ENCODE data around the gene DBP.

DNA sequence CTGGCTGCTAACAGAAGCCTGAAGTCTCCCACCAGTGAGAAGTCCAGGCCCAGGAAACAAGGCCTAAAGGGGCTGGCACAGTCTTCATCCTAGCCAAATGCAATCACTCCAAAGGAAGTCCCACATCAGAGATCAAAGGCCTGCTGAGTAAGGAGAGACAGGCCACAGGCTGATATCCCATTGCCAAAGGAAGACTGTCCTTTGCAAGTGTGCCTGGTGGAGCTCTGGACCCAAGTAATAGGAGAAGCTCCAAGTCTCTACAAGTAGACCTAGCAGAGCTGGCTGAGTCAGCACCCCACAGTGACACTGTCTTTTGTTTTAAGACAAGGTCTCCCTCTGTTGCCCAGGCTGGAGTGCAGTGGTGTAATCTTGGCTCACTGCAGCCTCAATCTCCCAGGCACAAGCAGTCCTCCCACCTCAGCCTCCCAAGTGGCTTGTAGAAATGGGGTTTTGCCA, 4.5 kb downstream of the DBP start:
- TF ChIP-seq, protein P1, sequence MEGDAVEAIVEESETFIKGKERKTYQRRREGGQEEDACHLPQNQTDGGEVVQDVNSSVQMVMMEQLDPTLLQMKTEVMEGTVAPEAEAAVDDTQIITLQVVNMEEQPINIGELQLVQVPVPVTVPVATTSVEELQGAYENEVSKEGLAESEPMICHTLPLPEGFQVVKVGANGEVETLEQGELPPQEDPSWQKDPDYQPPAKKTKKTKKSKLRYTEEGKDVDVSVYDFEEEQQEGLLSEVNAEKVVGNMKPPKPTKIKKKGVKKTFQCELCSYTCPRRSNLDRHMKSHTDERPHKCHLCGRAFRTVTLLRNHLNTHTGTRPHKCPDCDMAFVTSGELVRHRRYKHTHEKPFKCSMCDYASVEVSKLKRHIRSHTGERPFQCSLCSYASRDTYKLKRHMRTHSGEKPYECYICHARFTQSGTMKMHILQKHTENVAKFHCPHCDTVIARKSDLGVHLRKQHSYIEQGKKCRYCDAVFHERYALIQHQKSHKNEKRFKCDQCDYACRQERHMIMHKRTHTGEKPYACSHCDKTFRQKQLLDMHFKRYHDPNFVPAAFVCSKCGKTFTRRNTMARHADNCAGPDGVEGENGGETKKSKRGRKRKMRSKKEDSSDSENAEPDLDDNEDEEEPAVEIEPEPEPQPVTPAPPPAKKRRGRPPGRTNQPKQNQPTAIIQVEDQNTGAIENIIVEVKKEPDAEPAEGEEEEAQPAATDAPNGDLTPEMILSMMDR (conservative IDR thresholded peaks at IDR 0.05; ENCODE audit: low read depth, low read length) = no peak
- no peak for TF ChIP-seq EZH2 (IDR thresholded peaks at IDR 0.05; ENCODE audit: borderline replicate concordance, low read depth, low read length, poor library complexity, severe bottlenecking)

Measured in A673 (cell line).